GM12878 (cell line): ENCODE measurements around the gene FLT3LG. TPM values are rescaled to one million over a fixed set of nuclear protein-coding genes. Genes with fewer than 3 reads are reported as not detected.
A peak's percentile ranks its signal among the peaks of the same experiment; 100 is the strongest.

Experiments used
- ASH2L ChIP-seq: fragments of 300-600, 200-600 bp; sonication (generic); IDR thresholded peaks from 2 replicates; pipeline ENCODE4 v1.6.1; 2017; ENCODE audit warnings: low read depth, mild to moderate bottlenecking, borderline replicate concordance
- BCLAF1 ChIP-seq: fragments of 450-650 bp; IDR thresholded peaks from 2 replicates; pipeline ENCODE4 v1.6.1; 2017; ENCODE audit warnings: antibody characterized with exemption, mild to moderate bottlenecking, moderate library complexity
- E2F4 ChIP-seq: IDR thresholded peaks from 2 replicates; pipeline ENCODE4 v1.6.1; 2012; ENCODE audit warnings: low read depth, low read length, improper control_type of control experiment
- E4F1 ChIP-seq: fragments of 450-650 bp; IDR thresholded peaks from 2 replicates; pipeline ENCODE4 v1.6.1; 2018; ENCODE audit warnings: borderline replicate concordance, mild to moderate bottlenecking; ENCODE audit not compliant: partially characterized antibody
- ESRRA ChIP-seq: IDR thresholded peaks from 2 replicates; pipeline ENCODE4 v1.6.1; 2012; ENCODE audit warnings: mild to moderate bottlenecking, low read length, improper control_type of control experiment
- HSF1 ChIP-seq: fragments of 150-350 bp; IDR thresholded peaks from 2 replicates; pipeline ENCODE4 v1.6.1; 2014; ENCODE audit warnings: mild to moderate bottlenecking, low read depth, low read length
- IRF3 ChIP-seq: fragments of 450-650 bp; IDR thresholded peaks from 2 replicates; pipeline ENCODE4 v1.6.1; 2014; ENCODE audit warnings: mild to moderate bottlenecking
- IRF4 ChIP-seq: IDR thresholded peaks from 2 replicates; pipeline ENCODE4 v1.6.1; 2011; ENCODE audit warnings: low read depth, low read length
- KAT2A ChIP-seq: conservative IDR thresholded peaks from 2 replicates; pipeline ENCODE4 v1.6.1; 2011; ENCODE audit warnings: low read depth, low read length; ENCODE audit not compliant: control insufficient read depth
- NFXL1 ChIP-seq: fragments of 450-650 bp; IDR thresholded peaks from 2 replicates; pipeline ENCODE4 v1.6.1; 2017; ENCODE audit warnings: antibody characterized with exemption, mild to moderate bottlenecking, borderline replicate concordance
- NRF1 ChIP-seq: conservative IDR thresholded peaks from 2 replicates; pipeline ENCODE4 v1.6.1; 2011; ENCODE audit warnings: mild to moderate bottlenecking, low read depth, low read length, improper control_type of control experiment
- PKNOX1 ChIP-seq: fragments of 450-650 bp; IDR thresholded peaks from 2 replicates; pipeline ENCODE4 v1.6.1; 2016; ENCODE audit warnings: mild to moderate bottlenecking
- POLR2A ChIP-seq: IDR thresholded peaks from 2 replicates; pipeline ENCODE4 v1.6.1; 2011; ENCODE audit warnings: low read depth, mild to moderate bottlenecking, low read length
- POU2F2 ChIP-seq: IDR thresholded peaks from 3 replicates; pipeline ENCODE4 v1.6.1; 2011; ENCODE audit warnings: low read depth, mild to moderate bottlenecking, low read length, borderline replicate concordance
- SMARCA5 ChIP-seq: fragments of 450-650 bp; IDR thresholded peaks from 2 replicates; pipeline ENCODE4 v1.6.1; 2017; ENCODE audit warnings: mild to moderate bottlenecking
- SUZ12 ChIP-seq: fragments of 200-600 bp; sonication (generic); IDR thresholded peaks from one replicate; pipeline ENCODE4 v1.6.1; 2018; ENCODE audit warnings: antibody characterized with exemption, mild to moderate bottlenecking; ENCODE audit not compliant: unreplicated experiment
- TAF1 ChIP-seq: IDR thresholded peaks from 2 replicates; pipeline ENCODE4 v1.6.1; 2011; ENCODE audit warnings: mild to moderate bottlenecking, low read depth, low read length, borderline replicate concordance
- TARDBP ChIP-seq: IDR thresholded peaks from 2 replicates; pipeline ENCODE4 v1.6.1; 2016; ENCODE audit warnings: borderline replicate concordance
- ZBED1 ChIP-seq: IDR thresholded peaks from 2 replicates; pipeline ENCODE4 v1.6.1; 2016; ENCODE audit warnings: borderline replicate concordance
- ZNF274 ChIP-seq: IDR thresholded peaks from one replicate; pipeline ENCODE4 v1.8.0; 2011; ENCODE audit not compliant: insufficient read length, insufficient read depth
- ZNF622 ChIP-seq: fragments of 450-650 bp; IDR thresholded peaks from 2 replicates; pipeline ENCODE4 v1.6.1; 2017; ENCODE audit warnings: mild to moderate bottlenecking, inconsistent platforms
- polyA plus RNA-seq, 11 experiments: library from polyadenylated mRNA; depleted of rRNA in 4 of 11; unstranded in 6 of 11; stranded (reverse) in 5 of 11; fragments of >200 nt; fragmentation: Nextera tagmentation in 4 of 11; fragmentation: Illumina TruSeq in 1 of 11; extraction: Ambion mirVana in 4 of 11; extraction: Trizol in 1 of 11; gene quantifications; 1 replicate in 1 of 11; 2 replicates in 10 of 11; pipeline versions ENCODE4 v1.2.1 to v1.2.3, GENCODE V29; 2011 to 2016; ENCODE audit warnings: inconsistent platforms in 2 of 11, missing spikeins in 2 of 11, low read depth in 1 of 11
- total RNA-seq, 4 experiments: library from RNA; depleted of rRNA in 3 of 4; stranded (reverse); fragments of >200 nt in 3 of 4; fragmentation: Illumina TruSeq in 1 of 4; extraction: Trizol in 1 of 4; gene quantifications; 2 replicates each; pipeline versions ENCODE4 v1.2.1 to v1.2.3, GENCODE V29; 2013 to 2021

FLT3LG gene
- total and polyA plus RNA-seq, 10 of the 15 experiments (the other 5 are each of a cell fraction or from before 2014, with no cell fraction given) = 0.68 to 13.1 (median 4.3) TPM

- TF ChIP-seq PKNOX1 (peak; percentile 33), IRF3 (peak; percentile 78), TAF1 (peak; percentile 100), POU2F2 (peak; percentile 98), ZNF622 (no peak), HSF1 (peak; percentile 44; the same call in 1 of the 2 replicates), POLR2A (peak; percentile 100), BCLAF1 (no peak), IRF4 (no peak), KAT2A (no peak), NRF1 (peak; percentile 90), E4F1 (peak; percentile 71), ZBED1 (peak; percentile 79; the same call in 1 of the 2 replicates), SUZ12 (no peak), ESRRA (0 out of 2 replicates have a peak, but pooled peaks have one; percentile 23), ASH2L (no peak), E2F4 (no peak), NFXL1 (no peak), ZNF274 (no peak), TARDBP (no peak), SMARCA5 (no peak)
Observed at GRCh38 chr19:49487277-49488045, 13.4 kb downstream of the FLT3LG start, which contains the start of gene RPL13A (continued).
